Chondrocyte (in vitro differentiated cells): Measurements from ENCODE around the gene ARHGEF7. TPM values are rescaled to one million over a fixed set of nuclear protein-coding genes. Genes with fewer than 3 reads are reported as not detected.
A peak's percentile ranks its signal among the peaks of the same experiment; 100 is the strongest.
"Not testable (repeated sequence)": the region's sequence is repeated elsewhere in the genome, so short reads cannot be mapped to it uniquely, and the experiment has no call there.

ENCODE experiments used
- DNase-seq: peaks from one replicate; pipeline ENCODE4 v3.0.0; 2021; ENCODE audit warnings: mixed read lengths, low spot score
- H3K27ac Mint-ChIP-seq: one replicate; pipeline ENCODE4 v1.8.0; 2021; ENCODE audit warnings: mild to moderate bottlenecking, moderate library complexity, mixed read lengths; ENCODE audit not compliant: unreplicated experiment
- H3K27me3 Mint-ChIP-seq: 2 replicates; pipeline ENCODE4 v1.8.0; 2021; ENCODE audit warnings: low read depth, mixed read lengths
- H3K36me3 Mint-ChIP-seq: 2 replicates; pipeline ENCODE4 v1.8.0; 2021; ENCODE audit warnings: low read depth, mixed read lengths
- H3K4me1 Mint-ChIP-seq: 2 replicates; pipeline ENCODE4 v1.8.0; 2021; ENCODE audit warnings: low read depth, mild to moderate bottlenecking, mixed read lengths
- H3K4me3 Mint-ChIP-seq: one replicate; pipeline ENCODE4 v1.8.0; 2021; ENCODE audit warnings: mild to moderate bottlenecking, moderate library complexity, mixed read lengths; ENCODE audit not compliant: unreplicated experiment
- H3K9me3 Mint-ChIP-seq: 2 replicates; pipeline ENCODE4 v1.8.0; 2021; ENCODE audit warnings: low read depth, mixed read lengths
- CTCF ChIP-seq: fragments of 200-600 bp; sonication (generic); IDR thresholded peaks from 2 replicates; pipeline ENCODE4 v1.5.0; 2021; ENCODE audit warnings: antibody characterized with exemption, mild to moderate bottlenecking, moderate library complexity
- total RNA-seq: library from RNA; stranded (reverse); gene quantifications from 3 replicates; pipeline ENCODE4 v1.2.1, GENCODE V29; 2021

Gene ARHGEF7
- total RNA-seq, 1 donor from 2014 or later: 137 TPM

- H3K9me3 Mint-ChIP-seq: no peaks in the 10 kb centered on the region
- H3K36me3 Mint-ChIP-seq: peaks cover 32% of the 10 kb centered on the region
- H3K4me1 Mint-ChIP-seq: peaks cover 59% of the 10 kb centered on the region
- no peak for TF ChIP-seq CTCF
- no peak for DNase-seq
- H3K27me3 Mint-ChIP-seq: no peaks in the 10 kb centered on the region
- H3K4me3 Mint-ChIP-seq: no peak overlapping the region
- H3K27ac Mint-ChIP-seq: peak overlapping the region; percentile 89
Observed at GRCh38 chr13:111252446-111253364, 137.6 kb downstream of the ARHGEF7 start.

GRCh38 chr13:111253365-111253872 lies 138.3 kb downstream of the ARHGEF7 start:
- peaks cover 32% of the 10 kb centered on the region for H3K36me3 Mint-ChIP-seq

DNA sequence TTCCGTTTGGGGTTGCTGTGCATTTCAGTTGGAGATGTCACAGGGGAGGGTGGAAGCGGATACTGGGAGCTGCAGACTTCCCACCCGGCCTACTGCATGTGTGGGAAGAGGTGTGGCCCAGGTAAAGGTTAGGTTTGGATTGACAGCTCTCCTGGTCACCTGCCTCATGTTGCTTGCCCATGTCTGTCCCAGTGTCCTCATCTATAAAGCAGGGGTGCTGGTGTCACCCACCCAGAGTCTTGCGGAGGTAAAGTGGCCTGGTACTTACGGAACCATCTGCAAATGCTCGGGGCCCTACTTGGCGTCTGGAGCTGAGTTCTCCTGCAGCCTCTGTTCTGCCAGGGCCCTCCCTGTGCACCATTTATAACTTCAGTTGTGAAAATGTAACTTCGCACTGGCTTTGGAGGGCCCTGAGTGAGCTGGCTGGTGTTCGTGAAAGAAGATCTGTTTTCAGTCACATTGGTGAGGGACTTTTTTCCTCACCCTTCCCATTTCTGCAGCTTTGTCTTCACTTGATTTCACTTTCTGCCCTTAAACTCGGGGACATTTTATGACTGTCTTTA lies 140.2 kb downstream of the ARHGEF7 start:
- Mint-ChIP-seq H3K27ac (no peak overlapping the region), H3K9me3 (peaks cover 6% of the 10 kb centered on the region), H3K4me3 (no peak overlapping the region), H3K4me1 (peaks cover 37% of the 10 kb centered on the region), H3K36me3 (peaks cover 41% of the 10 kb centered on the region), H3K27me3 (no peaks in the 10 kb centered on the region)
- no peak for DNase-seq
- TF ChIP-seq CTCF: no peak

More at GRCh38 chr13:111253365-111253872, 138.3 kb downstream of the ARHGEF7 start:
- no peak overlapping the region for H3K4me3 Mint-ChIP-seq
- peak overlapping the region; percentile 89 for H3K27ac Mint-ChIP-seq
- H3K9me3 Mint-ChIP-seq: no peaks in the 10 kb centered on the region
- H3K27me3 Mint-ChIP-seq: no peaks in the 10 kb centered on the region
- peaks cover 51% of the 10 kb centered on the region for H3K4me1 Mint-ChIP-seq
- no peak for TF ChIP-seq CTCF
- DNase-seq: no peak

- TF ChIP-seq CTCF: no peak
- Mint-ChIP-seq H3K27me3 (no peaks in the 10 kb centered on the region), H3K9me3 (peaks cover 6% of the 10 kb centered on the region), H3K4me3 (no peak overlapping the region), H3K36me3 (peaks cover 40% of the 10 kb centered on the region), H3K27ac (peak overlapping the region; percentile 62), H3K4me1 (peaks cover 30% of the 10 kb centered on the region)
- no peak for DNase-seq
Observed at GRCh38 chr13:111256458-111256857, 141.3 kb downstream of the ARHGEF7 start.

DNA sequence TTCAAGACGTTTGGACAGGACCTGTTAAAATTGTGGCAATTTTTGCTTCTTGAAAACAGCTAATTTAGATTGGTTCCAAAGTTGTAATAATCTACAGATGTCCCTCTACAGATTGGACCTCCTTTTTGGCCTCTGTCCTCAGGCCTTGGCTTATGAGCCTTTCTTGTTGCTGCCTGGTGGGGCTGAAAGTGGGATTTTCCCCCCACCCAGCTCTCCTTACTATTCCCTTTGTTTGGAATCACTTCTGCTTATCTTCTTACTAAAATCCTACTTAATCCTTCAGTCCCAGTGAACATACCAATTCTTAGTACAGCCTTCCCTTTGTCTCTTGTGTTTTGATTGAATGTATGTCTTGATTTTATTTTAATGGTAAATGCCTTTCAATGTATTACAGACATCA lies 141.8 kb downstream of the ARHGEF7 start:
- H3K27me3 Mint-ChIP-seq: no peaks in the 10 kb centered on the region
- H3K36me3 Mint-ChIP-seq: peaks cover 39% of the 10 kb centered on the region
- TF ChIP-seq CTCF: no peak
- no peak overlapping the region for H3K4me3 Mint-ChIP-seq
- no peak overlapping the region for H3K27ac Mint-ChIP-seq
- peaks cover 26% of the 10 kb centered on the region for H3K4me1 Mint-ChIP-seq
- DNase-seq: no peak
- H3K9me3 Mint-ChIP-seq: peaks cover 6% of the 10 kb centered on the region

DNA sequence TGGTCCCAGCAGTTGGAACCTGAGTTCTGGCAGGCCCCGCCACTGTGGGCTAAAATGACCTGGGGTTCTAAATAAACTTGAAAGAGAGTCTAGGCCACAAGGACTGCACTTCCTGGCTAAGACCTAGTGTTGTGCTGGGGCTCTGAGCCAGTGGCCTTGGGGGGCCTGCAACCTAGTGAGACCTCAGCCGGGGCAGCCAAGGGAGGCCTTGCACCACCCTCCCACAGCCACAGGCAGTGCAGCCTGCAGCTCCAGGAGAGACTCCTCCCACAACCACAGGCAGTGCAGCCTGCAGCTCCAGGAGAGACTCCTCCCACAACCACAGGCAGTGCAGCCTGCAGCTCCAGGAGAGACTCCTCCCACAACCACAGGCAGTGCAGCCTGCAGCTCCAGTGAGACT lies 142.8 kb downstream of the ARHGEF7 start:
- H3K27me3 Mint-ChIP-seq, H3K4me3 Mint-ChIP-seq, DNase-seq, H3K27ac Mint-ChIP-seq, H3K9me3 Mint-ChIP-seq: not testable (repeated sequence)
- Mint-ChIP-seq H3K36me3 (peaks cover 41% of the 10 kb centered on the region), H3K4me1 (peaks cover 16% of the 10 kb centered on the region)
